ENCODE results near the gene SH2D2A.
A peak's percentile ranks its signal among the peaks of the same experiment; 100 is the strongest.

The SH2D2A gene

DNA sequence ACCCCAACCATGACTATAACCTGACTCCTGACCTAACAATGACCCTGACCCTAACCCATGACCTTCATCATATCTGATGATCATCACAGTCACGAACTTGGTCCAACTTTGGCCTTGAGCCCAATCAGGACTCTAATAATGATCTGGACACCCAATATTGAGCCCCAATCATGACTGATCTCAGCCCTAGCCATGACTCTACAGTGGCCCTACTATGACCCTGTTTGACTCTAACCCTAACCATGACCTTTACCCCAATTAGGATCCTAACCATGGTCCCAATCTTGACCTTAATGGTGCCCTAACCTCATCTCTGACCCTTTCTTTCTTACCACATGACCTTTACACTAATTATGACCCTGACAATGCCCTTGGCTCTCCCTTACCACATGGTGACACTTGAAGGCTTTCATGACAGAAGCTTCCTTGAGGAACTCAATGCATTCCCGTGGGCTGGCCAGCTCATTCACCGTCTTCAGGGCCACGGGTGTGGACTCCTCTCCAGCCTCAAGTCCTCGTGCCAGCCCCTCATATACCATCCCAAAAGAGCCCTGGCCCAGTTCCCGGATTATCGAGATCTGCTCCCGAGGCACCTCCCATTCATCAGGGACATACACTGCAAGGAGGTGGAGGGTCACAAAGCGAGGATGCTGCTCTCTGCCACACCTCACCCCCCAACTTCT, 26.1 kb upstream of the SH2D2A start:
- TF ChIP-seq GATA3 (IDR thresholded peaks at IDR 0.05; ENCODE audit: low read depth, low read length) (no peak), GATA2 (IDR thresholded peaks at IDR 0.05; ENCODE audit: low read depth, low read length) (no peak)

DNA sequence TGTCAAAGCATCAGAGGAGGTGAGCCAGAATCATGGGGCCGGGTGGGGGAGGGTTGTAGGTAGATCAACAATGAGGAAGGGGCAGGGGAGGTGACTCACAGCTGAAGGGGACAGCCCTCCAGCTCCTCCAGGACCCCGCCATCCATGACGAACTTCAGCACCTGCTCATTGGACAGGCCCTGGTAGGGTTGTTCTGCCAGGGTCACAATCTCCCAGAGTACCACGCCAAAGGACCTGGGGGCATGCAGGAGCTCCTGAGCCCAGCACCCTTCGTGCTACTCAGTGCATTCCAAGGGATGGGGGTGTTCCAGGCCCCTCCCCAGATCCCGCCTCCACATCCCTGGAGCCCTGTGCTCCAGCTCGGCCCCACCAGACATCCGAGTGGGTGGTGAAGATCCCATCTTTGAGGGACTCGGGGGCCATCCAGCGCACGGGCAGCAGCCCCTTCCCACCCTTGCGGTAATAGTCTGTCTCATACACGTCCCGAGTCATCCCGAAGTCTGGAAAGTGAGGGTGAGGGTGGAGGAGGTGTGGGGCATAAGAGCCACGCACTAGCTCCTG, 24.7 kb upstream of the SH2D2A start:
- no peak for TF ChIP-seq GATA2 (IDR thresholded peaks at IDR 0.05; ENCODE audit: low read depth, low read length)

DNA sequence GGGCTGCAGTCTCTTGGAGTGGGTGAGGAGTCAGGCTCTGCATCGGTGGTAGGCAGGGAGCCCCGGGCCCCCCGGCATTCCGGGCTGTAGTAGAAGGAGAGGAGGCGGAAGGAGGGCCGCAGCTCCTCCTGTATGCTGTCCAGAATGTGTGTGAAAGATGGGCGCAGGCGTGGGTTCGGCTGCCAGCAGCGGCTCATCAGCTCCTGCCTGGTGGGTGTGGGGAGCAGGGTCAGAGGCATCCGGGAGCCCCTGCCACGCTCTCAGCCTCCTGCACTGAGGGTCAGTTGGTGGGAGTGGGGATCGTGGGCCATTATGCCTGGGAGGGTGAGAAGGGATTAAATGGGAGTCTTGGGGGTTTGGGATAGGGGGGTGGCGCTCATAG, 24.2 kb upstream of the SH2D2A start:
- TF ChIP-seq GATA3 (IDR thresholded peaks at IDR 0.05; ENCODE audit: low read depth, low read length), result no peak
- no peak for TF ChIP-seq GATA2 (IDR thresholded peaks at IDR 0.05; ENCODE audit: low read depth, low read length)

DNA sequence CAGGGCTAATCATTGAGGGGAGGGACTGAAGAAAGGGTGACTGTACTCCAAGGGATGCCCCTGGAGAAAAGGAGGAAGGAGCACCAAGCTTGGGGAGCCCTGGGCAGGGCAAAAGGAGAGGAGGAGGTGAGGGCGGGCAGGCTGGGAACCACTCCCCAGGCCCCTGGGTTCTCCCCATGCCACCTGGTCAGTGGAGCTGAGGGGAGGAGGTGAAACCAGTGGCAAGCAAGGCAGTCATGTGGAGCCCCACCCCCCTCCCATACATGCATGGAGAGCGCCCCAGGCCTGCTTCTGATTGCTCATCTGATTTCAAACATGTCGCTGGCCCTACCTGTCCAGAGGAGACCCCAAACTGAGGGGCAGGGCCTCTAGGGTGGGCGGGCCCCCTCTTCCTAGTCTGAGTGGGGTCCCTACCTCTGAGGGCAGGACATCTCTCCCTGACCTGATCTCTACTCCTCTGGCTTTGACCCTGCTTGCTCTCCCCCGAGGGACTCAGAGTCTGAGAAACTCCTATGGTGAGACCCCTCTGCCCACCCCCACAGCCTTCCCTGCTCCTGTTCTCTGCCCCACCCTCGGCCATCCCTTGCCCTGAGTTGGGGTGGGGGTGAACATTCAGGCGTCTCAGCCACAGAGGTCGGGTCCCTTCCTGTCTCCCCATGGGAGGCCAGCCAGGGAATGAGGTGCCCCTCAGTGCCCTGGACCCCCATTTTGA, 23.7 kb upstream of the SH2D2A start:
- TF ChIP-seq GATA2 (IDR thresholded peaks at IDR 0.05; ENCODE audit: low read depth, low read length) (no peak), GATA3 (IDR thresholded peaks at IDR 0.05; ENCODE audit: low read depth, low read length) (no peak)

DNA sequence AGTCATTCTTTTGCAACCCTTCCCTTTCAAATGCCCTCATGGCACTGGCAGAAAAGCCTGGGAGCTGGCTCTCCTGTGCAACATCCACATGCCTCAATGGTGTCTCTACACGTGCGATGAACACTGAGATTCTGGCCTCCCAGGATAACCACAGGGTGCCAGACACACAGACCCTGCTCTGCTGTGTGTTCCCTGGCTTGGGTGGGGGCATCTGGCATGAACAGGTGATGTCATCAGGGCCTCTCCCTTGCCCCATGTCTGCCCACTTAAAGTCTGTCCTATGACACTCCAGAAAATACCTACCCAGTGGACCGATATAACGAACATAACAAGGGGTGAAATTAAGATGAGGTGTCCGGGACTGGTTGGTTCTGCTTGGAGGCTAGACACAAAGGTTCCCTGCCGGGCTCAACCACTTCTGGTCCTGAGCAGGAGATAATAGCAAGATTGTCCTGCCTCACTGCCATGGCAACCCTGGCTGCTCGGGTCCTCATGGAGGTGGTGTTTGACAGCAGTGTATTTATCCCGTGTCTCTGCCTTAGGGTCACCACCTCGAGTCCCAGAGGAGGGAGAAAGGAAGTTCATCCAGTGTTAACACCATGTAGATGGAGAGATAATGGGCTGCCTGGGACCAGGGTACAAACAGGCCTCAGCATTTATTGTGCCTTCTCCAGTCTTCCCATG, 22.9 kb upstream of the SH2D2A start:
- peak; percentile 63 for TF ChIP-seq GATA2 (IDR thresholded peaks at IDR 0.05; ENCODE audit: low read depth, low read length)
- TF ChIP-seq GATA3 (IDR thresholded peaks at IDR 0.05; ENCODE audit: low read depth, low read length), result no peak

DNA sequence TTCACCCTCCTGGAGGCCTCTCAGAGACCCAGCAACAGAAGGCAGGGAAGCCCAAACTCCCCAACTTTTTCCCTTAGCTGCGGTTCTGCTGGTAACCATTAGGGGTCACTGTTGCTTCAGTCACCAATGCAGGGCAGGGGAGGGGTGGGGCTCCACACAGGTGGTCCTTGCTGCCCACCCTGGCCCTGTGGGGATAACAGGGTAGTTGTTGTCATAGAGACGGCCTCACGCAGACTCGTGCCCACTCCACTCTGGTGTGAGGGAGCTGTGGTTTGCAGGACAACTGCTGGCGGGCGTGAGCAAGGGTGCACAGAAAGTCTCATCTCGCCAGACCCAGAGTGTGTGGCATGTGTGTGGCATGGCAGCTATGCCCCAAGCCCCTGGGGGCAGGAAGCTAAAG, 22.3 kb upstream of the SH2D2A start:
- TF ChIP-seq GATA3 (IDR thresholded peaks at IDR 0.05; ENCODE audit: low read depth, low read length), result no peak
- TF ChIP-seq GATA2 (IDR thresholded peaks at IDR 0.05; ENCODE audit: low read depth, low read length), result no peak

DNA sequence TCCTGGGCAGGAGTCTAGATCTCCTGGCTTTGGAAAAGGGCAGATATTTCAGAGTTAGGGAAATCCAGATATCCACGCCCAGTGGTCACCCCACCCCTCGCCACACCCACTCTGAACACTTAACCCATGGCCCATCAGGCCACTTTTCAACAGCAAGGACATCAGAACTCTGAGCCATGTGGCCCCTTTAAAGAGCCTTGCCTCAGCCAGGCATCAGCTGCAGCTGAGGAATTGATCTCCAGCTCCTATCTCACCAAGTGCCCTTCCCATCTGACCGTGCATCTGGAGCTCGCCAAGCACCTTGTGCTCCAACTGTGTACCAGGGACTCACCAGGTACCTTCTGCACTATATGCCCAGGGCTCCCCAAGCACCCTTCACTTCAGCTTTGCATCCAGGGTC, 20.2 kb upstream of the SH2D2A start:
- TF ChIP-seq GATA2 (IDR thresholded peaks at IDR 0.05; ENCODE audit: low read depth, low read length) (no peak), GATA3 (IDR thresholded peaks at IDR 0.05; ENCODE audit: low read depth, low read length) (no peak)

DNA sequence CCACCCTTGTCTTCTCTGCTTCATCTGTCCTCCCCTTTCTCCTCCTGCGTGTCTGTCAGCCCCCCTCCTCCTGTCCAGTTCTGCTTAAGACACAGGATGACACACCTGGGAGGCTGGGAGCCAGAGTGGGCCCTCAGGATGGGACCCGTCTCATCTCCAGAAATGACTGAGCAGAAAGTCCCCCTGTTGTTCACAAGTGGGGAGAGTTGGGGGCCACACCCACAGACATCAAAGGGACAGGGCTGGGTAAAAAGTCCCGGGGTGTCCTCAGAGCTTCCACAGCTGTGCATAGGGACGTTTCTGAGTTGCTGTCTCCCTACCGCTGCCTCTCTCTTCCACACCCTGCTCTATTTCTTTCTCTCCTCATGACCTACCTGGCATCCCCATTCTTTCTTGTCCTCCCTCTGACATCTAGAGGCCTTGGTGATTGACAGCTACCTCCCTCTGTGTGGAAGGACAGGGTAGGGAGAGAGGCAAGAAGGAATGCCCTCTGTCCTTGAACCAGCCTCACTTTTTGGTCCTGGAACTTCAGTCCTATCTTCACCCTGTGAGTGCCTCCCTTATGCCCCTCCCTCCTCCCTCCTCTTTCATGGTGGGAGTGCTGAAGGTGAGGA, 19.5 kb upstream of the SH2D2A start:
- no peak for TF ChIP-seq GATA2 (IDR thresholded peaks at IDR 0.05; ENCODE audit: low read depth, low read length)
- no peak for TF ChIP-seq GATA3 (IDR thresholded peaks at IDR 0.05; ENCODE audit: low read depth, low read length)

DNA sequence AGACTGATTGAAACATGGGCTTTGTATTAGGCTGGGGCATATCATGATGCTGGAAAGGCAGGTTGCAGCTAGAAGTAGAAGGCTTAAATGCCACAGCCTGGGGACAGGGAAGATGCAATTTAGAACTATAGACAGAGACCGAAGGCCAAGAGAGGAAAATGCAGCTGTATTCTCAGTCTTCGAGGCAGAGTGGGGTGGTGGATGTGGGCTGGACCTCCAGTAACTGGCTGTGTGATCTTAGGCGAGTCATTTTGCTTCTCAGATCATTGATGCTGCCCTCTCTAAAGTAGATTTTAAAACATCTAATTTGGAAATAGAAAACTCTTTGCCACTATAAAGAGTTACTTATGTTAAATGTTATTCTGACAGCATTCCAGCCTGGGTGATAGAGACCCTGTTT, 17.7 kb upstream of the SH2D2A start:
- no peak for TF ChIP-seq GATA2 (IDR thresholded peaks at IDR 0.05; ENCODE audit: low read depth, low read length)

DNA sequence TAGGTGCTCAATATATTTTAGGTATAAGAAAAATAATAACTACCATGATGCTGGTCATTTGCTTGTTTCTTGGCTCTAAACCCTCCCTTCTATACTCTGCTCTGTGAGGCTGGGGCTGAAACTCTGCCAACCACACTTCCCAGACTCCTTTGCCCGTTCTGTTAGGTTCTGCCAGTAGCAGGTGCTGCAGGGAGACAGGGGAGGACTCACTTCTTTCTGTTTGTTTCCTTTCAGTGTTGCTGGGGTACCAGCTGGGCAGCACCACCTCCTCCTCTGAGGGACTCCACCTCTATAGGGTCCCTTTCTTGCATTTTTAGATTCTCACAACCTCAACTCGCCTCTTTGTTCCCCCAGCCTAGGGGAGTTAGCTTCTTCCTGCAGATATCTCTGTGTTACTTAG, 17.0 kb upstream of the SH2D2A start:
- TF ChIP-seq GATA3 (IDR thresholded peaks at IDR 0.05; ENCODE audit: low read depth, low read length) (no peak), GATA2 (IDR thresholded peaks at IDR 0.05; ENCODE audit: low read depth, low read length) (no peak)

DNA sequence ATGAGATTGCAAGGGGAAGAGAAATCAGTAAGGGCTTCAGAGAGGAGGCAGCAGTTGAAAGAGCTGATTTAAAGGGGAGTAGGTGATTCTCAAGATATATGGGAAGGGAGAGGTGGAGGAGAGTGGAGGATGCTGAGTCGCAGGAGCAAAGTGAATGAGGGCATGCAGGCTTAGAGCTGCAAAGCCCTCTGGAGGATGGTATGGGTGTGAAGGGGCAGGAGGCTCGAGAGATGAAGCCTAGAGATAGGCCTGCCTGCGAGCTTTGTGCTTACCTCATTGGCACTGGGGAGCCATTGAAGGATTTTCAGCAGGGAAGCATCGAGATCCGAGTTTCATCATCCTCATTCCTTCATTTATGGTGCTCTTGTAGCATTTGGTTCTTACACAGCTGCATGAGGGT, 15.8 kb upstream of the SH2D2A start:
- TF ChIP-seq GATA3 (IDR thresholded peaks at IDR 0.05; ENCODE audit: low read depth, low read length), result no peak
- TF ChIP-seq GATA2 (IDR thresholded peaks at IDR 0.05; ENCODE audit: low read depth, low read length), result no peak

DNA sequence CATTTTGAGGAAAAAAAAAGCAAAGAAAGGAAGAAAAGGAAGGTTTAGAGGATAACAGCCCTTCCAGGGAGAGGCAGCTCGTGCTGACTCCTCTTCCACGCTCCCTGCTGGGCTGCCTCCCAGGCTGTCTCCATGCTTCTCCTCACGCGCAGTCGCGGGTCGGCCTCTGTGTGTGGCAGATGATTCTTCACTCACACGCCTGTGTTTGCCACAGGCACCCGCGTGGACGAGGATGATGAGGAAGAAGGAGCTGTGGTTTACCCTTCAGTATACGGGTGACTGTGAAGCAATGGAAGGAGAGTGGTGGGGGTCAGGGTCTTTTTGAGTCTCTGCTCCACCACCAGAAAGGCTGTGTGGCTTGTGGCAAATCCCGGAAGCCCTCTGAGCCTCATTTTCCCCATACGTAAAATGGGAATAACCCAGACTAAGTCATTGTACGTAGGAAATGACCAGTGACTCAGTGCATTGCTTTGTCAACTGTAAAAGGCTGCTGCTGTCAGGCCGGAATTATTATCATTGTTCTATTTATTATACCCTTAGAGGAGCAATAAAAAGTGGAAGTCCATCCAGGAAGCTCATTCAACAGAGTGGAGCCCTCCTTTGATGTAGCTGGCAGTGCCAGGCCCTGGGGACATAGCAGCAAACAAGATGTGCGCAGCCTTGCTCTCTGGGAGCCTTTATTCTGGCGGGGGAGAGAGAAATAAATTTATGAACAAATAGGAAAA, 11.9 kb upstream of the SH2D2A start:
- no peak for TF ChIP-seq GATA3 (IDR thresholded peaks at IDR 0.05; ENCODE audit: low read depth, low read length)
- TF ChIP-seq GATA2 (IDR thresholded peaks at IDR 0.05; ENCODE audit: low read depth, low read length), result no peak

DNA sequence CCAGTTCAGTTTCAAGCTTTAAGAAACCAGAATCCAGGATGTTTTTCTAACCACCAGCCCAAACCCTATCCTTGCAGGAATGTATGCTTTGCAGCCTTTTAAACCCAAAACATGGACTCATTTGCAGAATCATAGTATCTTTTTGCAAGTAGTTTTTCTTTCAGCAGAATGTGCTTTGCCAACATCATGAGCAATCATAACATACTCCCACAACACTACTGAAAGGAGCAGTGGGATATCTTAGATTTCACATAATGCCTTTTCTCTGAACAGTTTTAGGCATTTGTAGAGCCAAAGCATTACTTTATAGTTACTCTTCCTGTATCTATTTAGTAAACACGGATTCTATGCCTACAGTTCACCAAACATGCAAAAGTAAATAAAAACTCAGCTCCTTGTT, 10.0 kb upstream of the SH2D2A start:
- TF ChIP-seq GATA3 (IDR thresholded peaks at IDR 0.05; ENCODE audit: low read depth, low read length) (no peak), GATA2 (IDR thresholded peaks at IDR 0.05; ENCODE audit: low read depth, low read length) (no peak)
